Transverse colon (tissue), 4 donors: Measurements from ENCODE around the gene NXPH2. TPM values are rescaled to one million over a fixed set of nuclear protein-coding genes. Genes with fewer than 3 reads are reported as not detected.
"Not testable (repeated sequence)": the region's sequence is repeated elsewhere in the genome, so short reads cannot be mapped to it uniquely, and the experiment has no call there.

Source experiments
- DNase-seq: peaks from one replicate; pipeline ENCODE4 v3.0.0-alpha.2; 2019
- H3K27ac ChIP-seq, 4 donors: fragments of 200-600 bp; sonication (generic); 2 replicates each; pipeline ENCODE4 v1.5.1; 2016 to 2018; ENCODE audit warnings: inconsistent platforms in 4 of 4
- H3K27me3 ChIP-seq: fragments of 200-600 bp; sonication (generic); 2 replicates; pipeline ENCODE4 v1.5.1; 2017; ENCODE audit warnings: inconsistent platforms
- H3K36me3 ChIP-seq, 4 donors: fragments of 200-600 bp; sonication (generic); 2 replicates each; pipeline ENCODE4 v1.5.1; 2017 to 2019; ENCODE audit warnings: inconsistent platforms in 4 of 4
- H3K4me1 ChIP-seq, 4 donors: fragments of 200-600 bp; sonication (generic); 2 replicates each; pipeline ENCODE4 v1.5.1; 2017 to 2020; ENCODE audit warnings: inconsistent platforms in 4 of 4
- H3K4me3 ChIP-seq, 4 donors: fragments of 200-600 bp; sonication (generic); 1 replicate in 1 of 4; 2 replicates in 3 of 4; pipeline versions ENCODE4 v1.5.1 to v1.6.1; 2017 to 2019; ENCODE audit warnings: inconsistent platforms in 4 of 4
- H3K9me3 ChIP-seq, 2 donors: fragments of 200-600 bp; sonication (generic); 2 replicates each; pipeline ENCODE4 v1.5.1; 2017 to 2019; ENCODE audit warnings: inconsistent platforms in 2 of 2
- CTCF ChIP-seq, 5 experiments: fragments of 200-600 bp in 3 of 5; fragments of 450-650 bp in 2 of 5; sonication (generic) in 3 of 5; IDR thresholded peaks; 1 replicate in 2 of 5; 2 replicates in 3 of 5; pipeline ENCODE4 v1.5.1; 2016 to 2017; ENCODE audit warnings: antibody characterized with exemption in 5 of 5, inconsistent platforms in 3 of 5, mild to moderate bottlenecking in 2 of 5, moderate library complexity in 1 of 5
- EP300 ChIP-seq: sonication (generic); formaldehyde crosslinking; IDR thresholded peaks from one replicate; pipeline ENCODE4 v1.6.1; 2017; ENCODE audit warnings: antibody characterized with exemption, low read depth
- POLR2A ChIP-seq: fragments of 450-650 bp; IDR thresholded peaks from one replicate; pipeline ENCODE4 v1.6.1; 2016; ENCODE audit warnings: antibody characterized with exemption, mild to moderate bottlenecking, moderate library complexity
- POLR2AphosphoS5 ChIP-seq, 3 donors: sonication (generic); formaldehyde crosslinking; IDR thresholded peaks; one replicate each; pipeline ENCODE4 v1.6.1; 2016; ENCODE audit warnings: antibody characterized with exemption in 3 of 3
- WGBS, 2 donors: methylation state at CpG; one replicate each; pipeline ENCODE4 v1.1.5; 2018; ENCODE audit warnings: low coverage in 1 of 2; 5-methylcytosine and 5-hydroxymethylcytosine counted together
- in situ Hi-C, 4 donors: fragments of 200-750 bp; cut with MboI; loops; one replicate each; pipeline versions ENCODE4 v1.15.0 to v1.15.1; 2017; ENCODE audit warnings: low sequenced_read_pairs in 3 of 4, low pct_ligation_motif_present in 1 of 4, low pct_unique_long_range_greater_than_20kb in 1 of 4
- intact Hi-C: fragments of 100-400 bp; cut with DNase I; formaldehyde crosslinking; loops from one replicate; pipeline ENCODE4 v1.15.1; 2023; ENCODE audit warnings: low total_unique reads
- total RNA-seq, 4 donors: library from RNA; depleted of rRNA; stranded (reverse); fragments of >200 nt; gene quantifications; one replicate each; pipeline ENCODE4 v1.1.0, GENCODE V29; 2016

NXPH2 gene
- total RNA-seq, 4 donors from 2014 or later = not detected

GRCh38 chr2:138744713-138745112 lies 35.5 kb downstream of the NXPH2 start:
- intact Hi-C loops = loop anchor here (10.0 kb wide), 1 partner anchor 1160 kb away; no protein-coding TSS in a partner anchor
- in situ Hi-C loops = no loop called here
- Histone ChIP-seq H3K27me3 (no peaks in the 10 kb centered on the region), H3K27ac (no peak overlapping the region), H3K36me3 (no peaks in the 10 kb centered on the region), H3K4me1 (no peaks in the 10 kb centered on the region), H3K9me3 (no peaks in the 10 kb centered on the region), H3K4me3 (no peak overlapping the region)
- DNase-seq = no peak
- WGBS, 2 donors = 23% methylated on average over 3 of the region's 3 CpGs; no CpG with 5 or more reads in 1 of the 2 donors
- TF ChIP-seq EP300 (no peak), POLR2A (no peak), POLR2AphosphoS5 (IDR thresholded peaks at IDR 0.05) (no peak), CTCF (IDR thresholded peaks at IDR 0.05) (no peak)

- Histone ChIP-seq H3K9me3 (no peaks in the 10 kb centered on the region), H3K4me1 (no peaks in the 10 kb centered on the region), H3K36me3 (no peaks in the 10 kb centered on the region), H3K4me3 (no peak overlapping the region), H3K27me3 (no peaks in the 10 kb centered on the region), H3K27ac (no peak overlapping the region)
- WGBS, 2 donors = 72 to 77% methylated on average over 4 of the region's 4 CpGs
- TF ChIP-seq EP300 (no peak), CTCF (IDR thresholded peaks at IDR 0.05) (no peak), POLR2A (no peak), POLR2AphosphoS5 (IDR thresholded peaks at IDR 0.05) (no peak)
- intact Hi-C loops = loop anchor here (10.0 kb wide), 1 partner anchor 1162 kb away; no protein-coding TSS in a partner anchor
- no peak for DNase-seq
- in situ Hi-C loops = no loop called here
These were observed 37.6 kb downstream of the NXPH2 start for GRCh38 chr2:138742441-138743057.

DNA sequence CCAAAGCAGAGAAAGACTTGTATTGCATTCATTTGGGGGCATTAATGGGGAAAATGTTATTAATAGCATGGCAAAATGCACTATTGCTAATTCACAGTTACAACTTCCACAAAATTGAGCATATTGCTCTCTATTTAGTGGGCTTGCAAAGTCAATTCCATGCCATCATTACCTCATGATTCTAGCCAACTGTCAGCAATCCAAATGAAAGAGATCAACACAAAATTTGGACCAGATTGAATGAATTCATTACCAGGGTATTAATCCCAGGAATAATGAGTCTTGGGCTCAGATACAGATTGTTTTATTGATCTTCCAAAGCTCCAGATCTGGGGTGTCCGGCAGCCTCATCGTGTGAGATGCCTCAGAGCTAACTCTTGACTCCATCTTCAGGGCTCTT lies 38.3 kb downstream of the NXPH2 start:
- DNase-seq = no peak
- no peaks in the 10 kb centered on the region for H3K4me1 ChIP-seq
- no peak overlapping the region for H3K4me3 ChIP-seq
- intact Hi-C loops (loop anchor here (10.0 kb wide), 1 partner anchor 1163 kb away; no protein-coding TSS in a partner anchor), in situ Hi-C loops (no loop called here)
- no peak for TF ChIP-seq CTCF (IDR thresholded peaks at IDR 0.05)
- TF ChIP-seq POLR2A = no peak
- no peak for TF ChIP-seq EP300
- no peak for TF ChIP-seq POLR2AphosphoS5 (IDR thresholded peaks at IDR 0.05)
- 96 to 100% methylated on average over 1 to 2 of the region's 2 CpGs for WGBS, 2 donors
- no peaks in the 10 kb centered on the region for H3K9me3 ChIP-seq
- H3K36me3 ChIP-seq = no peaks in the 10 kb centered on the region
- no peak overlapping the region for H3K27ac ChIP-seq
- no peaks in the 10 kb centered on the region for H3K27me3 ChIP-seq

- DNase-seq, H3K9me3 ChIP-seq, H3K27me3 ChIP-seq, H3K27ac ChIP-seq, H3K4me3 ChIP-seq, H3K4me1 ChIP-seq, H3K36me3 ChIP-seq, in situ Hi-C loops: not testable (repeated sequence)
- WGBS, 2 donors = 76 to 100% methylated on average over 1 to 3 of the region's 3 CpGs
- intact Hi-C loops = loop anchor here (1.0 to 10.0 kb wide), 2 partner anchors 10 to 1622 kb away; no protein-coding TSS in a partner anchor
These were observed 43.1 kb downstream of the NXPH2 start for GRCh38 chr2:138737009-138737554.
